PC-9 (cell line): ENCODE data around the gene ASCC1. TPM values are rescaled to one million over a fixed set of nuclear protein-coding genes. Genes with fewer than 3 reads are reported as not detected.
"Not testable (repeated sequence)": the region's sequence is repeated elsewhere in the genome, so short reads cannot be mapped to it uniquely, and the experiment has no call there.

ENCODE experiments used
- BruUV-seq: library from RNA; stranded (reverse); fragments of 400-500 nt; replicated peaks from 2 replicates; lab custom pipeline; 2021; lab: Mats Ljungman, UMichigan
- CTCF ChIA-PET: fragments of 300-600 bp; sonication (Branson Sonifier 250); formaldehyde crosslinking; loops from one replicate; lab custom pipeline; 2022; ENCODE audit warnings: antibody characterized with exemption; lab: Charles Lee
- POLR2A ChIA-PET: fragments of 300-600 bp; sonication (Branson Sonifier 250); formaldehyde crosslinking; loops from one replicate; lab custom pipeline; 2022; ENCODE audit warnings: antibody characterized with exemption; ENCODE audit not compliant: unreplicated experiment; lab: Charles Lee
- DNase-seq, 2 experiments: peaks; one replicate each; pipeline versions ENCODE4 v3.0.0 to v3.0.0-alpha.2; 2015 to 2022; ENCODE audit warnings: mixed read lengths in 1 of 2
- H2AFZ ChIP-seq: fragments of 200-600 bp; sonication (generic); 2 replicates; pipeline ENCODE4 v1.8.1; 2017; ENCODE audit warnings: antibody characterized with exemption
- H3F3A ChIP-seq: fragments of 200-600 bp; sonication (generic); 2 replicates; pipeline ENCODE4 v1.8.1; 2017; ENCODE audit warnings: antibody characterized with exemption, mild to moderate bottlenecking, low read depth; ENCODE audit not compliant: insufficient read depth
- H3K27ac ChIP-seq: fragments of 200-600 bp; sonication (generic); 2 replicates; pipeline ENCODE4 v1.6.1; 2016; ENCODE audit warnings: mixed run types
- H3K27me3 ChIP-seq: fragments of 200-600 bp; sonication (generic); 2 replicates; pipeline ENCODE4 v1.6.1; 2016; ENCODE audit warnings: low read depth, mixed run types; ENCODE audit not compliant: insufficient read depth
- H3K36me3 ChIP-seq: fragments of 200-600 bp; sonication (generic); 2 replicates; pipeline ENCODE4 v1.6.1; 2016; ENCODE audit warnings: low read depth, mixed run types
- H3K4me1 ChIP-seq: fragments of 200-600 bp; sonication (generic); replicated peaks from 2 replicates; pipeline ENCODE4 v1.6.1; 2016; ENCODE audit warnings: mixed run types; ENCODE audit not compliant: insufficient read depth
- H3K4me2 ChIP-seq: fragments of 200-600 bp; sonication (generic); 2 replicates; pipeline ENCODE4 v1.6.1; 2017; ENCODE audit warnings: mixed run types
- H3K4me3 ChIP-seq: fragments of 200-600 bp; sonication (generic); 2 replicates; pipeline ENCODE4 v1.6.1; 2016; ENCODE audit warnings: mixed run types
- H3K79me2 ChIP-seq: fragments of 200-600 bp; sonication (generic); 2 replicates; pipeline ENCODE4 v1.6.1; 2017; ENCODE audit warnings: low read depth, mixed run types
- H3K9me2 ChIP-seq: fragments of 200-600 bp; sonication (generic); 2 replicates; pipeline ENCODE4 v1.8.1; 2017; ENCODE audit warnings: mild to moderate bottlenecking; ENCODE audit not compliant: insufficient read depth
- H3K9me3 ChIP-seq: fragments of 200-600 bp; sonication (generic); 2 replicates; pipeline ENCODE4 v1.8.1; 2016; ENCODE audit warnings: low read depth; ENCODE audit not compliant: insufficient read depth
- H4K20me1 ChIP-seq: fragments of 200-600 bp; sonication (generic); 2 replicates; pipeline ENCODE4 v1.8.1; 2017; ENCODE audit not compliant: insufficient read depth
- EZH2 ChIP-seq: fragments of 200-600 bp; sonication (generic); IDR thresholded peaks from 2 replicates; pipeline ENCODE4 v1.8.0; 2017; ENCODE audit warnings: antibody characterized with exemption, low read depth
- intact Hi-C: fragments of 100-400 bp; cut with micrococcal nuclease; formaldehyde crosslinking; loops from one replicate; pipeline ENCODE4 v1.10.0; 2022; ENCODE audit not compliant: unreplicated experiment
- total RNA-seq: library from RNA; stranded (reverse); gene quantifications from 2 replicates; pipeline ENCODE4 v1.2.3, GENCODE V29; 2021
- TF ChIP-seq, protein P1 (sequence below): fragments of 200-600 bp; sonication (generic); conservative IDR thresholded peaks from 2 replicates; pipeline ENCODE4 v1.6.1; 2017; ENCODE audit warnings: mixed run types, antibody characterized with exemption, mild to moderate bottlenecking, moderate library complexity

Gene ASCC1
- total RNA-seq, 1 experiment from 2014 or later: 129 TPM

- ChIA-PET CTCF (interaction anchor here (0.5 kb wide), 1 partner anchor 105 kb away, joined by 9 read pairs; no protein-coding TSS in a partner anchor), POLR2A (no interaction called here)
- H3K36me3 ChIP-seq: peaks cover 49% of the 10 kb centered on the region
- DNase-seq: no peak
- H3K9me2 ChIP-seq: no peaks in the 10 kb centered on the region
- H3K4me2 ChIP-seq: no peak overlapping the region
- no peak overlapping the region for H2AFZ ChIP-seq
- H3K27ac ChIP-seq: peak overlapping the region; percentile 17; the same call in 1 of the 2 replicates
- H3F3A ChIP-seq: peaks cover 36% of the 10 kb centered on the region
- H3K9me3 ChIP-seq: no peaks in the 10 kb centered on the region
- peaks cover 3% of the 10 kb centered on the region; the same call in 1 of the 2 replicates for H3K4me1 ChIP-seq
- no TSS peak for BruUV-seq
- no peaks in the 10 kb centered on the region for H4K20me1 ChIP-seq
- no peaks in the 10 kb centered on the region for H3K27me3 ChIP-seq
- TF ChIP-seq, protein P1, sequence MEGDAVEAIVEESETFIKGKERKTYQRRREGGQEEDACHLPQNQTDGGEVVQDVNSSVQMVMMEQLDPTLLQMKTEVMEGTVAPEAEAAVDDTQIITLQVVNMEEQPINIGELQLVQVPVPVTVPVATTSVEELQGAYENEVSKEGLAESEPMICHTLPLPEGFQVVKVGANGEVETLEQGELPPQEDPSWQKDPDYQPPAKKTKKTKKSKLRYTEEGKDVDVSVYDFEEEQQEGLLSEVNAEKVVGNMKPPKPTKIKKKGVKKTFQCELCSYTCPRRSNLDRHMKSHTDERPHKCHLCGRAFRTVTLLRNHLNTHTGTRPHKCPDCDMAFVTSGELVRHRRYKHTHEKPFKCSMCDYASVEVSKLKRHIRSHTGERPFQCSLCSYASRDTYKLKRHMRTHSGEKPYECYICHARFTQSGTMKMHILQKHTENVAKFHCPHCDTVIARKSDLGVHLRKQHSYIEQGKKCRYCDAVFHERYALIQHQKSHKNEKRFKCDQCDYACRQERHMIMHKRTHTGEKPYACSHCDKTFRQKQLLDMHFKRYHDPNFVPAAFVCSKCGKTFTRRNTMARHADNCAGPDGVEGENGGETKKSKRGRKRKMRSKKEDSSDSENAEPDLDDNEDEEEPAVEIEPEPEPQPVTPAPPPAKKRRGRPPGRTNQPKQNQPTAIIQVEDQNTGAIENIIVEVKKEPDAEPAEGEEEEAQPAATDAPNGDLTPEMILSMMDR: no peak
- TF ChIP-seq EZH2: no peak
- H3K4me3 ChIP-seq: no peak overlapping the region
- H3K79me2 ChIP-seq: peaks cover 56% of the 10 kb centered on the region
- intact Hi-C loops: no loop called here
Observed at GRCh38 chr10:72228318-72228751, 12.3 kb upstream of the ASCC1 start.

GRCh38 chr10:72227826-72228225 lies 11.8 kb upstream of the ASCC1 start:
- intact Hi-C loops: no loop called here

DNA sequence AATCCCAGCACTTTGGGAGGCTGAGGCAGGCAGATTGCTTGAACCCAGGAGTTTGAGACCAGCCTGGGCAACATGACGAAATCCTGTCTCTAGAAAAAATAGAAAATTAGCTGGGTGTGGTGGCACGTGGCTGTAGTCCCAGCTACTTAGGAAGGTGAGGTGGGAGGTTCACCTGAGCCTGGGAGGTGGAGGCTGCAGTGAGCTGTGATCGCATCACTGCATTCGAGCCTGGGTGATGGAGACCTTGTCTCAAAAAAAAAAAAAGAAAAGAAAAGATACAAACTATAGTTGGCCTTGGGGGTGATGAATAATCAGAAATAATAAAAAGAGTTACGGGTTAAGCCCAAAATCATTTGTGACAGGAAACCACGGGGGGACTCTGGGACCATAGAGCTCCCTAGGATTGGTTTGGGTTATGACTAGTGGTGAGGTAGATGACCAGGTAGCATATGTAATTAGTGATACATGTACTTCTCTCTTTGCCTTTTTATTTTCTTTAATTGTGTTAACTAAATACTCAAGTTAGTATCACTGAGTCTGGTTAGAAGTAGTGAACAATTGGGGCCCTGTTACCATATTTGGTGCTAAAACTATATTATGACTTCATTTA lies 10.4 kb upstream of the ASCC1 start:
- no TSS peak for BruUV-seq
- Histone ChIP-seq H3K4me3 (no peak overlapping the region), H3K36me3 (peaks cover 43% of the 10 kb centered on the region), H3K9me2 (no peaks in the 10 kb centered on the region), H2AFZ (no peak overlapping the region), H3K27me3 (no peaks in the 10 kb centered on the region), H3K4me2 (no peak overlapping the region), H3F3A (peaks cover 39% of the 10 kb centered on the region), H3K4me1 (peaks cover 7% of the 10 kb centered on the region), H4K20me1 (no peaks in the 10 kb centered on the region), H3K9me3 (no peaks in the 10 kb centered on the region), H3K79me2 (peaks cover 64% of the 10 kb centered on the region), H3K27ac (peak overlapping the region; percentile 26; the same call in 1 of the 2 replicates)
- TF ChIP-seq, protein P1: no peak
- TF ChIP-seq EZH2: no peak
- CTCF ChIA-PET: interaction anchor here (0.6 to 0.9 kb wide), 2 partner anchors 101 to 106 kb away, joined by 3 to 5 read pairs; no protein-coding TSS in a partner anchor
- intact Hi-C loops: no loop called here
- no peak for DNase-seq
- POLR2A ChIA-PET: interaction anchor here (0.5 kb wide), 1 partner anchor 34 kb away, joined by 8 read pairs; no protein-coding TSS in a partner anchor

More at GRCh38 chr10:72227826-72228225, 11.8 kb upstream of the ASCC1 start:
- H3F3A ChIP-seq: peaks cover 34% of the 10 kb centered on the region
- no peak overlapping the region for H2AFZ ChIP-seq
- no peak overlapping the region for H3K4me3 ChIP-seq
- H3K27me3 ChIP-seq: no peaks in the 10 kb centered on the region
- H3K4me2 ChIP-seq: no peak overlapping the region
- BruUV-seq: no TSS peak
- H3K79me2 ChIP-seq: peaks cover 60% of the 10 kb centered on the region
- H4K20me1 ChIP-seq: no peaks in the 10 kb centered on the region
- peaks cover 47% of the 10 kb centered on the region for H3K36me3 ChIP-seq
- no peak for TF ChIP-seq EZH2
- TF ChIP-seq, protein P1: no peak
- peak overlapping the region; percentile 17; the same call in 1 of the 2 replicates for H3K27ac ChIP-seq
- no peaks in the 10 kb centered on the region for H3K9me2 ChIP-seq
- peaks cover 3% of the 10 kb centered on the region; the same call in 1 of the 2 replicates for H3K4me1 ChIP-seq
- POLR2A ChIA-PET: interaction anchor here (0.6 to 0.7 kb wide), 2 partner anchors 81 to 1339 kb away, joined by 8 to 9 read pairs; no protein-coding TSS in a partner anchor
- no peak for DNase-seq
- H3K9me3 ChIP-seq: no peaks in the 10 kb centered on the region
- CTCF ChIA-PET: no interaction called here

DNA sequence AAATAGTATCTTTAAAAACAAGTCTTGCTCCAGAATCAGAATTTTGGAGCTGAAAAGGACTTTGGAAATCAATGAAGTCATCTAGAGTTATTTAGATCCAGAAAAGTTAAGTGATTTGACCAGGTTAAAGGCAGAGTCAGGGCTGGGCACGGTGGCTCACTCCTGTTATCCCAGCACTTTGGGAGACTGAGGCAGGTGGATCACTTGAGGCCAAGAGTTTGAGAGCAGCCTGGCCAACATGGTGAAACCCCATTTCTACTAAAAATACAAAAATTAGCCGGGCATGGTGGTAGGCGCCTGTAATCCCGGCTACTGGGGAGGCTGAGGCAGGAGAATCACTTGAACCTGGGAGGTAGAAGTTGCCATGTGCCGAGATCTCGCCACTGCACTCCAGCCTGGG lies 8.1 kb upstream of the ASCC1 start:
- BruUV-seq, intact Hi-C loops, H3K4me3 ChIP-seq, H3K9me2 ChIP-seq, H3K27ac ChIP-seq, H3K27me3 ChIP-seq, H2AFZ ChIP-seq, H3K4me2 ChIP-seq, H3K4me1 ChIP-seq, H4K20me1 ChIP-seq, H3K9me3 ChIP-seq, DNase-seq: not testable (repeated sequence)
- Histone ChIP-seq H3F3A (peaks cover 56% of the 10 kb centered on the region), H3K79me2 (peaks cover 64% of the 10 kb centered on the region), H3K36me3 (peaks cover 39% of the 10 kb centered on the region)
- CTCF ChIA-PET: interaction anchor here (0.6 to 1.2 kb wide), 2 partner anchors 95 to 179 kb away, joined by 3 to 4 read pairs; no protein-coding TSS in a partner anchor
- POLR2A ChIA-PET: interaction anchor here (0.5 kb wide), 1 partner anchor 905 kb away, joined by 3 read pairs; the partner anchor contains the start of gene SLC29A3
